Measurements from ENCODE around the gene CORO2A.

CORO2A gene

GRCh38 chr9:98192503-98193335 lies at the start of gene CORO2A:
Gene CORO2A (minus strand): TSS chr9:98192637. CDS start chr9:98157660, 34,977 bp downstream.
- DNase-seq: peak; percentile 83

DNA sequence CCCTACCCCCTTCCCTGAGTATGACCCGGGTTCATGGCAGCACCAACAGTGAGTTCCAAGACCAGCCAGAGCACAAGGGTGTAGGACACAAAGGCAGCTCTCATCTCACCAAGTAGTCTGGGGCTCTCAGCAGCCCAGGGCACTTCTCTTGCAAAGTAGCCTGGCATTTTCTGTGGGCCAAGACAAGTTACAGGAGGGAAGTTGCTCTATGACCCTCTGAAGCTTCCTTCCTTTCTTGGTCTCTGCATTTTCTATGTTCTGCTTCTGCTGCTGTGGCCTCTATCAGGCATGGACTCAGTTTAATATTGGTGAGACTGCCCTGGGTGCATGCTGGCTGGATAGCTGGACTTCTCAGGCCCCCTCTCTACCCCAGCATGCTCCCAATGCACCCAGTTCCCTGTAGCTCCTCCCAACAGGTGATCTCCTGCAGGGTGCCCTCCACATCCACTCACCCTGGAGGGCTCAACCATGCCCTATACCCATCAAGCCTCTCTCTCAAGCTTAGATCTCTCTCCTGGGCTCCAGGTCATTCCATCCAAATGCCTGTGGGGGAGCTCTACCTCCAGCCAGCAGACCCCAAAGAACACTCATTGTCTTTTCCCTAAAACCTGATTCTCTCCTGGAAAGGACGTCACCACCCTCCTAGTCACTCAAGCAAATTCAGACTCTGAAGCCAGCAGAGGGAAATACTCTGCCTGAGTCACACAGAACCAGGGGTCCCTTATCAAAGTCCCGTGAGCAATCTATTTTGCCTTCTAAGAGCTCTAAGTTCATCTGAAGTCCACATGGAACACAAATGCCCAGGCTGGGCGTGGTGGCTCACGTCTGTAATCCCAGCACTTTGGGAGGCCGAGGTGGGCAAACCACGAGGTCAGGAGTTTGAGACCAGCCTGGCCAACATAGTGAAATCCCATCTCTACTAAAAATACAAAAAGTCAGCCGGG lies 49.2 kb upstream of the CORO2A start:
- no peak for DNase-seq

DNA sequence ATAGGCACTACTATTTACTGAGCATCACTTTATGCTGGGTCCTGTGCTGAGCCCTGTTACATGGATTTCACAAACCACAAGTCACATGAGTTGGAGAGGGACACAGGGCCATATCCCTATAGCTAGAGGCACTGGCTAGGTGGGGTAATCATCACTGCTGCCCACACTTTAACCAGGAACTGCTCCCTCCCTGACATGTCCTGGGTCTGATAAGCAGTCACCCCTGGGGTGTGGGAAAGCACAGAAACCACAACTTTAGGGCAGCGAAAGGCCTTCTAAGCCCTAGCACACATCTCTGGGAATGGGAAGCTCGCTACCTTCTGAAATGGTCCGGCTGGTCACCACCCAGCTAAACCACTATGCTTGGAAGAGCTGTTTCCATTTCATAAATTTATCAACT lies 48.0 kb upstream of the CORO2A start:
- no peak for DNase-seq

DNA sequence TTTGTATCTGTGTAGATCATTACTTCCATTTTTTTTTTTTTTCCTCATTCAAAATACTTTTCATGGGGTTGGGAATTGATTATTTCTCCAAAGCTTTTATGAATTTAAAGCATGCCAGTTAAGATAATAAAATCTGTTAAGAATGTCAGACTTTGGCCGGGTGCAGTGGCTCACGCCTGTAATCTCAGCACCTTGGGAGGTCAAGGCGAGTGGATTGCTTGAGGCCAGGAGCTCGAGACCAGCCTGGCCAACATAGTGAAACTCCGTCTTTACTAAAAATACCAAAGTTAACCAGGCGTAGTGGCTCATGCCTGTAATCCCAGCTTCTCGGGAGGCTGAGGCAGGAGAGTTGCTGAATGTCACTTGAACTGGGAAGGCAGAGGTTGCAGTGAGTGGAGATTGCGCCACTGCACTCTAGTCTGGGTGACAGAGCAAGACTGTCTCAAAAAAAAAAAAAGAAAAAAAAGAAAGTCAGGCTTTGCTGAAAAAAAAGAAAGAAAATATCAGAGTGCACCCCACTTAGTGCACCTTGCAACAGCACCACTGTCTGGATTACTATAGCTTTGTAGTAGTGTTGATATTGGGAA lies 44.6 kb upstream of the CORO2A start:
- DNase-seq: no peak

DNA sequence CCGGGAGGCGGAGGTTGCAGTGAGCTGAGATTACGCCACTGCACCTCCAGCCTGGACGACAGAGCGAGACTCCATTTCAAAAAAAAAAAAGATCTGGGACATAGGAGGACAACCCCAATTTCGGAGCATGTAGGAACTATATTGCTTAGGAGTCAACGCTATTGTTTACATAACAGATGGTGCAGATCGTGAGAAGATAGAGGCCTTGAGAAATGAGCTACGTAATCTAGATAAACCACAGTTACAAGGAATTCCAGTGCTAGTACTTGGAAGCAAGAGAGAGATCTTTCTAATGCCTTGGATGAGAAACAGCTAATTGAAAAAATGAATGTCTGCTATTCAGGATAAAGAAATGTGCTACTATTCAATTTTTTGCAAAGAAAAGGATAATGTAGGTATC lies 42.7 kb upstream of the CORO2A start:
- DNase-seq: no peak

DNA sequence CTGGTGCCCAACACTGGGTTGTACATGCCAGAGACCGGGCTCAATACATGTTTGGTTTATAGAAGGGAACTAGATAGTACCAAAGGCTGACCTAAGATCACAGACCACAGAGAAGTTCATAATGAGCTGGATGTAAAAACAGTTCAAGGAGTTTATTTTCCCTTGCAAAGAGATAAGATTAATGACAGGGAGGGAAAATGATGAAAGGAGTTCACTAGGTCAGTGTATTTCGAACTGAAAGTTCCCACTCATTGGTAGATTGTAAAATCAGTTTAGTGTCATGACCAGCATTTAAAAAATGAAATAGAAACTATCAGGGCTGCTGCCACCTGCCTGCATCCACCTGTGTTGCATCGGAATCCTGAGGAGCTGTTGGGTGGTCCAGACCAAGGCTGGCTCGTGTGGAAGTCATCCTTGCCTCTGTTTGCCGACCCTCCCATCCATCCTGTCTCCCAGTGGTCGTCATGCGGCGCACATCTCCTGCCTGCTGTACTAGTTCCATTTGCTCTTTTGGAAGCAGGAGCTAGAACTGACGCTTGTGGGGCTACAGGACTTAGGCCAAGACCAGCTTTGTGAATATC lies 41.9 kb upstream of the CORO2A start:
- no peak for DNase-seq

- no peak for DNase-seq
Measured at GRCh38 chr9:98232926-98233325, 40.5 kb upstream of the CORO2A start.

DNA sequence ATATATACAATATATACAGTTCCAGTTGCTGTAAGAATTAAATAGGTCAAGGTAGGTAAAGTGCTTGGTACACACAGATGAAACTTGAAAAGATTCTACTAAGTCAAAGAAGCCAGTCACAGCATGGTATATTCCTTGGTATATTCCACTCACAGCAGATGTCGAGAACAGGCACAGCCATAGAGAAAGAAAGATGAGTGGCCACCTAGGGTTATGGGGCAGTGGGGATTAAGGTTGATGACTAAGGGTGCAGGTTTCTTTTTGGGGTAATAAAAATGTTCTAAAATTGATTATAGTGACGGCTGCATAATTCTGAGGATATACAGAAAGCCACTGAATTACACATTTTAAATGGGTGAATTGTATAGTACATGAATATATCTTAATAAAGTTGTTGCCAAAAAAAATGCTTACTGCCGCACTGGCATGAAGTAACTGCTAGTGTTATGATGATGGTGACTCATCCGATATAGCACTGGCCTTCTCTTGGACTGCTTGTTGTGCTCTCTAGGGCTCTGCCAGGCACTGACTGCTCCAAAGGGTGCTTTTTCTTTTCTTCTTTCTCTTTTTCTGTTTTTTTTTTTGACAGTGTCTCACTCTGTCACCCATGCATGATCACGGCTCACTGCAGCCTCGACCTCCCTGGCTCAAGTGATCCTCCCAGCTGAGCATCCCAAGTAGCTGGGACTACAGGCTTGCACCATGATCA lies 39.5 kb upstream of the CORO2A start:
- DNase-seq: no peak

DNA sequence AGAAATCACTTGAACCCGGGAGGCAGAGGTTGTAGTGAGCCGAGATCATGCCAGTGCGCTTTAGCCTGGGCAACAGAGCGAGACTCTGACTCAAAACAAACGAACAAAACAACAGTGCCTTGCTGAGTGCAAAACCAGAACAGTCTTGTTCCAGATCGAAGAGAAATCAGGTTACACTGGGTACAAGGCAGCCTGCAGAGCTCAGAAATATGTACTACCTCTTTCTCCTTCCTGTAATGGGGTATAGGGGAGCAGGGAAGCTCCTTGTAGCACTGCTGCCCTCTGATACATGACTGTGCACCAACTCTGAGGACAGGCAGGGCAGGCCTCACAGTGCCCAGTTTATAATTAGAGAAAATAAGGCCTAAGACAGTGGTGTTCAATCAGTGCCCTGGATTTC lies 38.4 kb upstream of the CORO2A start:
- DNase-seq: no peak

DNA sequence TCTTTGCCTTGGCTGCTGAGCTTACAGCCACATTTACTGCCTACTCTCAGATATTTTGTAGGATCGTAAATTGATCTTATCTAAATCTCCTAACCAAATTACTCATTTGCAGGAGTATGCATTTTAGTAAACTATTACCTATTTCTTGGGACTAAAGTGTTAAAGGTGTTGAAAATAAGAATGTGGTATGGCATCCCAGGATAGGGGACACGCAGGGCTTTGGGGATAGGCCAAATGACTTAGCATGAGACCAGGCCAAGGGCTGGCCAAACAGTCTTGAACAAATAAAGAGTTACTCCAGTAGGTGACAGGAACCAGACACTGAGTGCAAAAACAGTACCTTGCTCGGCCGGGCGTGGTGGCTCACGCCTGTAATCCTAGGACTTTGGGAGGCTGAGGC lies 37.9 kb upstream of the CORO2A start:
- DNase-seq: no peak

- no peak for DNase-seq
Measured at GRCh38 chr9:98229620-98230019, 37.2 kb upstream of the CORO2A start.

DNA sequence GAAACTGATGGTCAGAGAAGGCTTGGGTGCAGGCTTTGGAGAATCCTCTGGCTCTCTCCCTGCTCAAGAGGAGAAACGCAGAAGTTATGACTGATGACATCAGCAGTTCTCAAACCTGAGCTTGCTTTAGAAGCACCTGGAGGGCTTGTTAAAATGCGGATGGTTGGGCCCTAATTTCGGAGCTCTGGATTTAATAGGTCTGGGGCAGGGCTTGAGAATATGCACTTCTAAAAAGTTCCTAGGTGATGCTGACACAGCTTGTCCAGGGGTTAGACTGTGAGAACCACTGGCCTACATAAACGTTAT lies 36.6 kb upstream of the CORO2A start:
- no peak for DNase-seq

DNA sequence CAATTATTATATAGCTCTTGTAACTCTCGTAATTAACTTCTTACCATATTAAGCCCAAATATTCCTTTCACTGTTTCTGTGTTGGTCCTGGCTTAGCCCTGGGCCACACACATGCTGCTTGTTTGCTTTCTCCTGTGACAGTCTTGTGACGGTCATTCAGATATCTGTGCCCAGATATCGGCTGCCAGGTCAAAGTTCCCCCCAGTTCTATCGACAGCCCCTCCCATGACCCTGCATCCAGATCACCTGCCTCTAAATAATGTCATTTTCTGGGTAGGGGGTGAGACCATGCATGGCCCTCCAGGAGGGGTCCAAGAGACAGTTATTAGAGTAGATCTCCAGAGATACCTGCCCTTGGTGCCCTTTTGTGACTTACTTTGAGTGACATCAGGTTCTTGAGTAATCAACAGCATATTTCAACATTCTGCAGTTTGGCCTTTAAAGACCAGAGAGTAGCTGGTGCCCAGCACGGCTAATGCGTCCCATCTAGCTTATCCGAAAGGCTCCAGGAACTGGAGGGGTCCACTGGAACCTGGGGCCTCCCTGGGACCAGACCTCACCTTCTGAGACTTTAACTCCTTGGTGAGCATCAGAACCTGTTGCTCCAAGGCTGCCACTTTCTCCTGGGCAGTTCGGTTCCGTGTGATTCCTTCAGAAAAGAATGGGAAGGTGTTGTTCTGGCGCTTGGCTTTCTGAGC lies 36.1 kb upstream of the CORO2A start:
- DNase-seq: no peak

DNA sequence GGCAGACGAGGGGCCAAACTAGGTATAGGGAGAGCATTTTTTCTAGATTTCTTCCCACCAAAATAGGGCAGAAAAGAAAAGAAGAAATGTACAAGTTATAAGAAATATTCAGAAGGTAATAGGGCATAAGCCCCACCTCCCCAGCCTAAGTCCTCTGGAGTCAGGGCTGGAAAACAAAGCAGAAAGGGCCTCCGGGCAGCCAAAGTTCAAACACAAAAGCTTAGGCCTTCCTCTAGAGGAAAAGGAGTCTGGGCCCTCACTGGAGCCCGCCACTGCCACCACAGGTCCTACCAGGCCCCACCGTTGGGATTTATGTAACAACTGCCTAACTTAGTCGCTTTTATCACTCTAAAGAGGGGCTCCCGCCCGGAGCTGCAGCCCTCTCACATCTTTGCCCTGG lies 35.4 kb upstream of the CORO2A start:
- DNase-seq: no peak

DNA sequence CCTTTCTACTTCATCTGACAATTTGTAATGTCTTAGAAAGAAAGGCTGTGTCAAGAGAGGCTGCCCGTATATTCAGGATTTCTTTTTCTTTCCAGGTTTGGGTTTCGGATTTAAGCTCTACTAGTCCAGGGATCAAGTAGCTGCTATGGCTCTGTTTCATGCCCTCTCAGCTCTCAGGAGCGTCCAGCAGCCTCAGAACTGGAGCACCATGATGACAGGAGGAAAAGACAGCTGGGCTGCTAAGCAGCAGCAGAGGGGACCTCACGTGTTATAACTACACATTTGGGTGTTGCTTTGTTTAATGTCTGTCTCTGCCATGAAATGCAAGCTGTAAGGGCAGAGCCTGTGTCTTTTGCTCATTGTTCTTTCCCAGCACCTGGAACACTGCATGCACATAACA lies 34.5 kb upstream of the CORO2A start:
- no peak for DNase-seq

DNA sequence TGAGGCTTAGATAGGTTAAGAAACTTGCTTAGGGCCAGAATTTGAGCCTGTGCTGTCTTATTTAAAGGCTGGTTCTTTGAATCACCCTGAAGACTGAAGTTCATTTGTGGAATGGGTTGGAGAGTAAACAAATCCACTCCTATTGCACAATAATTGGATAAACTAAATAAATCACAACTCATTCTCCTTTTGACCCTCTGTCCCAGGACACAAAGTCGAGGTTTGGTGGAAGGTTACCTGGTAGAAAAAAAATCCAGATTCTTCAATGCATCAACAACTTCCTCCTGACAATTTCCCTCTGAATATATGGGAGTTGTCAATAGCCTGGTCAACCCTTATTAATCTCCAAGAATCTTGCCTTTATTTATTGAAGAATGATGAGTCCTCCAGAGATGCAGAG lies 34.1 kb upstream of the CORO2A start:
- no peak for DNase-seq

- no peak for DNase-seq
Measured at GRCh38 chr9:98225015-98225442, 32.6 kb upstream of the CORO2A start.

GRCh38 chr9:98222885-98223691 lies 30.7 kb upstream of the CORO2A start:
- DNase-seq: no peak

DNA sequence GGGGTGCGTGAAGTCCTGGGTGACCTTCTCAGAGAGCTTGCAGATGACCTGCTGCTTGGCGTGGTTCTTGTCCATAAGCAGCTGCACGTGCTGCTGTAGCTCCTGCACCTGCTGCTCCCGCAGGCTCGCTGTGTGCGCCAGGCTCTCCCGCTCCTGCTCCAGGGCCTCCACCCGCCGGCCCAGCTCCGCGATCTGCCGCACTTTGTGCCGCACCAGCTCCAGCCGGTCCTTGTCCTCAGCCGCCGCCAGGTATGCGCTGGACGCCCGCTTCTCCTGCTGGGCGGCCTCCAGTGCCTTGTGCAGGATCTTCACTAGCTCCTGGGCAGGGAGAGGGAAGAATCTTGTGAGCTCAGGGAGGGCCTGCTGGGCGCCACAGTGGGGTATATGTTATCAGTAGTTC lies 28.5 kb upstream of the CORO2A start:
- no peak for DNase-seq

- DNase-seq: no peak
Measured at GRCh38 chr9:98219794-98220370, 27.4 kb upstream of the CORO2A start.

DNA sequence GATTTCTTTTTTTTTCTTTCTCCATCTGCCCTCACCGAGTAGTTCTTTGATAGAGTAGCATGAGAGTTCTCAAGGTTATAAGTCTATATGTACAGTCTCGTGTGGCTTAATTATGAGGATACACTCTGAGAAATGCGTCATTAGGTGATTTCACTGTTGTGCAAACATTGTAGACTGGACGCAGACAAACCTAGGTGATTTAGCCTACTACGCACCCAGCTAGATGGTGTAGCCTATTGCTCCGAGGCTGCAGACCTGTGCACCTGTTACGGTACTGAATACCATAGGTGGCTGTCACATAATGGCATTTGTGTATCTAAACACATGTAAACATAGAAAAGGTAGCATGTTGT lies 26.9 kb upstream of the CORO2A start:
- no peak for DNase-seq
